Sigmoid colon (tissue), 3 donors: ENCODE results near the gene FGD3.

Experiments
- CTCF ChIP-seq, 4 experiments: fragments of 450-650 bp in 3 of 4; fragments of 200-600 bp in 1 of 4; IDR thresholded peaks; one replicate each; pipeline ENCODE4 v1.5.1; 2016 to 2019; ENCODE audit warnings: antibody characterized with exemption in 4 of 4, mild to moderate bottlenecking in 3 of 4, moderate library complexity in 2 of 4
- POLR2A ChIP-seq, 2 donors: fragments of 450-650 bp; IDR thresholded peaks; one replicate each; pipeline ENCODE4 v1.6.1; 2016; ENCODE audit warnings: antibody characterized with exemption in 2 of 2, mild to moderate bottlenecking in 2 of 2, moderate library complexity in 2 of 2

DNA sequence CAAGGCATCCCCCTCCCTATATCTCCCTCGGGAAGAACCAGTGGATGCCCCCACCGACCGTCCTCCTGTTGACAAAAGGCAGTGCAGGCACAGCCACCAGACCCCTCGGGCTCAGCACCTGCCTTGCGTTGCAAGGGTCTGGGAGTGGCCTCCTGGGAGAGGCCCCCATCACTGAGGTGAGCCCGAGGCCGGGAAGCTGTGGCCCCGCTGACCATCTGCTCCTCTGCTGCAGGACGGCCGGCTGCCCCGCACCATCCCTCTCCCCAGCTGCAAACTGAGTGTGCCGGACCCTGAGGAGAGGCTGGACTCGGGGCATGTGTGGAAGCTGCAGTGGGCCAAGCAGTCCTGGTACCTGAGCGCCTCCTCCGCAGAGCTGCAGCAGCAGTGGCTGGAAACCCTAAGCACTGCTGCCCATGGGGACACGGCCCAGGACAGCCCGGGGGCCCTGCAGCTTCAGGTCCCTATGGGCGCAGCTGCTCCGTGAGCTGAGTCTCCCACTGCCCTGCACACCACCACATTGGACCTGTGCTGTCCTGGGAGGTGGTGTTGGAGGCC, 87.9 kb downstream of the FGD3 start:
- TF ChIP-seq POLR2A (IDR thresholded peaks at IDR 0.05), result no peak
- TF ChIP-seq CTCF (IDR thresholded peaks at IDR 0.05), result no peak
